Measurements from ENCODE around the gene RPL32. TPM values are rescaled to one million over a fixed set of nuclear protein-coding genes. Genes with fewer than 3 reads are reported as not detected.

The RPL32 gene
- total RNA-seq, 1 donor from 2014 or later: 1,964 TPM

DNA sequence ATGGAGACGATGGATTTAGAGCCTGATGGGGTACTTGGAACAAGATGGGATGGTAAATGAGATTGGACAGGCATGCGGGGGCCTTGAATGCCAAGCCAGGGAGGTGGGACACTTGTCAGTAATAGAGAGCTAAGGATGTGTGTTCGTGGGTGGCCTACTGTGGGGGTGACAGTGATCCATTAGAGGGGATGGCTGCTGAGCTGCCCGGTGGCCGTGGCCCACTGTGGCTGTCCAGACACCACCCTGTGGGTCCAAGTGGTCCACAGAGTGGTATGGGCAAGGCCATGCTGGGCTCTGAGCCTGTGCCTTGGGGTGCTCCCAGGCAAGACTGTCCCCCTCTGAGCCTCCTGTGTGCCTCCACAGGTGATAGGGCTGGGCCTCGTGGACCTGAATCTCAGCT is 27.4 kb downstream of the RPL32 start:
- no peaks in the 10 kb centered on the region for H3K9me3 Mint-ChIP-seq
- peaks cover 6% of the 10 kb centered on the region for H3K4me1 Mint-ChIP-seq (ENCODE audit: unreplicated experiment)
- no peak overlapping the region for H3K4me3 Mint-ChIP-seq
- H3K36me3 Mint-ChIP-seq: no peaks in the 10 kb centered on the region
- no peaks in the 10 kb centered on the region for H3K27me3 Mint-ChIP-seq
- DNase-seq (ENCODE audit: extremely low spot score, unreplicated experiment): no peak
- no peak overlapping the region for H3K27ac Mint-ChIP-seq
- TF ChIP-seq, protein P1, sequence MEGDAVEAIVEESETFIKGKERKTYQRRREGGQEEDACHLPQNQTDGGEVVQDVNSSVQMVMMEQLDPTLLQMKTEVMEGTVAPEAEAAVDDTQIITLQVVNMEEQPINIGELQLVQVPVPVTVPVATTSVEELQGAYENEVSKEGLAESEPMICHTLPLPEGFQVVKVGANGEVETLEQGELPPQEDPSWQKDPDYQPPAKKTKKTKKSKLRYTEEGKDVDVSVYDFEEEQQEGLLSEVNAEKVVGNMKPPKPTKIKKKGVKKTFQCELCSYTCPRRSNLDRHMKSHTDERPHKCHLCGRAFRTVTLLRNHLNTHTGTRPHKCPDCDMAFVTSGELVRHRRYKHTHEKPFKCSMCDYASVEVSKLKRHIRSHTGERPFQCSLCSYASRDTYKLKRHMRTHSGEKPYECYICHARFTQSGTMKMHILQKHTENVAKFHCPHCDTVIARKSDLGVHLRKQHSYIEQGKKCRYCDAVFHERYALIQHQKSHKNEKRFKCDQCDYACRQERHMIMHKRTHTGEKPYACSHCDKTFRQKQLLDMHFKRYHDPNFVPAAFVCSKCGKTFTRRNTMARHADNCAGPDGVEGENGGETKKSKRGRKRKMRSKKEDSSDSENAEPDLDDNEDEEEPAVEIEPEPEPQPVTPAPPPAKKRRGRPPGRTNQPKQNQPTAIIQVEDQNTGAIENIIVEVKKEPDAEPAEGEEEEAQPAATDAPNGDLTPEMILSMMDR (conservative IDR thresholded peaks at IDR 0.05): no peak

DNA sequence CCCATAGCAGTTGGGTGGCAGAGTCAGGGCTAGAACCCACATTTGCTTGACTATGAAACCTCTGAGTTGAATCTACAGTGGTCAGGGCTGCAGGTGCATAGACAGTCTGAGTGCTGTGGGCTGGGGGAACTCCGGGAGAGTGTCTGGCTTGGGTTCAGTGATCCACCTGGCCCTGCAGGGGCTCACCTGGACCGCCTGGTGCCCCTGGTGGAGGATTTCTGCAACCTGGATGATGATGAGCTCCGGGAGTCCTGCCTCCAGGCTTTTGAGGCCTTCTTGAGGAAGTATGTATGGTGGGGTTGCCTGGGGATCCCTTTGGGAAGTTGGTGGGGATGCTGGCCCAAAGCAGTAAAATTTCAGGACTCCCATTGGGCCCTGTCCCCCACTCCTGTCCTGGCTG is 28.6 kb downstream of the RPL32 start:
- no peak overlapping the region for H3K4me3 Mint-ChIP-seq
- TF ChIP-seq, protein P1 (conservative IDR thresholded peaks at IDR 0.05): no peak
- DNase-seq (ENCODE audit: extremely low spot score, unreplicated experiment): no peak
- peaks cover 6% of the 10 kb centered on the region for H3K4me1 Mint-ChIP-seq (ENCODE audit: unreplicated experiment)
- H3K27ac Mint-ChIP-seq: no peak overlapping the region
- no peaks in the 10 kb centered on the region for H3K36me3 Mint-ChIP-seq
- no peaks in the 10 kb centered on the region for H3K27me3 Mint-ChIP-seq
- H3K9me3 Mint-ChIP-seq: no peaks in the 10 kb centered on the region

DNA sequence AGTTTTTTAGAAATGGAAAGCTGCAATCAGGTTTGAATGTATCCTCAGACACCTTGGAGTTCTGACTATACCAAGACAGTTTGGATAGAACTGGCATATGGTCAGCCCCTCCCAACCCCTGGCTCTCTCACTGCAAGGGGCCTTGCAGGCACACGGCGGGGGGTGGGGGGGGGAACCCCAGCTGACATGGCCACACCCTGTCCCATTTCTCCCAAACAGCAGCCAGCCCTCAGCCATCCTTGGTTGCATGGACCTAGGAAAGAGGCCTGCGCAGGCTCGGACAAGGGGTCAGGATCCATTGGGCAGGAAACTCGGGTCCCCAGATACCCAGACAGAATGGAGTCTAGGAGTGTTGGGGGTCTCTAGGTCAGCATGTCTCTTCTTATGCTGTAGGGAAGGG is 30.4 kb downstream of the RPL32 start:
- H3K27ac Mint-ChIP-seq: peak overlapping the region; percentile 21
- peaks cover 6% of the 10 kb centered on the region for H3K4me1 Mint-ChIP-seq (ENCODE audit: unreplicated experiment)
- H3K36me3 Mint-ChIP-seq: no peaks in the 10 kb centered on the region
- no peaks in the 10 kb centered on the region for H3K9me3 Mint-ChIP-seq
- H3K4me3 Mint-ChIP-seq: peak overlapping the region; percentile 81
- TF ChIP-seq, protein P1 (conservative IDR thresholded peaks at IDR 0.05): no peak
- no peaks in the 10 kb centered on the region for H3K27me3 Mint-ChIP-seq
- DNase-seq (ENCODE audit: extremely low spot score, unreplicated experiment): no peak

GRCh38 chr3:12810013-12810780 is 31.2 kb downstream of the RPL32 start:
- Mint-ChIP-seq H3K4me1 (ENCODE audit: unreplicated experiment) (peaks cover 6% of the 10 kb centered on the region), H3K4me3 (peak overlapping the region; percentile 83), H3K27me3 (no peaks in the 10 kb centered on the region), H3K36me3 (peaks cover 4% of the 10 kb centered on the region), H3K9me3 (no peaks in the 10 kb centered on the region), H3K27ac (peak overlapping the region; percentile 21)
- TF ChIP-seq, protein P1 (conservative IDR thresholded peaks at IDR 0.05): peak; percentile 93
- DNase-seq (ENCODE audit: extremely low spot score, unreplicated experiment): peak; percentile 95

DNA sequence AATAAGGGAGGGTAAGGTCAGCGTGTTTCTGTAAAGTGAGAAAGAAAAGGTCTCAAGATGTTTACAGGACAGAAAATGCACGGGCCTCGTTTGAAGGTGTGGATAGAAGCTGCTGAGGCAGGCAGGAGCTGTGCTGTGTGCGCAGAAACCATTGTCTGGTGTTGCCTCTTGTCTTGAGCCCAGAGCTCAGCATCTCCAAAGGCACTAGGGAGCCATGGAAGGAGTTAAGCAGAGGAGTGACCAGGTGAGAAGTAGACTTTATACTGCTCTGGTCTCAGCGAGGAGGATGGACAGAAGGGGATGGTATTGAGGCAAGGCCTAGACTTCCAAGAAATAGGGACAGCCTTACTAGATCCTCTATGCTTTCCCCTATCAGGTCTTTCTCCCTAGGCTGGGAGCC is 31.9 kb downstream of the RPL32 start:
- Mint-ChIP-seq H3K4me1 (ENCODE audit: unreplicated experiment) (peaks cover 6% of the 10 kb centered on the region), H3K9me3 (no peaks in the 10 kb centered on the region), H3K36me3 (peaks cover 4% of the 10 kb centered on the region), H3K27me3 (no peaks in the 10 kb centered on the region), H3K4me3 (peak overlapping the region; percentile 83), H3K27ac (peak overlapping the region; percentile 23)
- TF ChIP-seq, protein P1 (conservative IDR thresholded peaks at IDR 0.05): no peak
- DNase-seq (ENCODE audit: extremely low spot score, unreplicated experiment): no peak
